Esophagus muscularis mucosa (tissue), 3 donors: ENCODE data around the gene LRRC3.

Source experiments
- CTCF ChIP-seq, 3 experiments: fragments of 200-600 bp in 2 of 3; fragments of 450-650 bp in 1 of 3; sonication (generic) in 2 of 3; IDR thresholded peaks; one replicate each; pipeline ENCODE4 v1.5.1; 2017 to 2019; ENCODE audit warnings: antibody characterized with exemption in 3 of 3, mild to moderate bottlenecking in 2 of 3, moderate library complexity in 1 of 3
- POLR2A ChIP-seq: fragments of 450-650 bp; IDR thresholded peaks from one replicate; pipeline ENCODE4 v1.6.1; 2017; ENCODE audit warnings: antibody characterized with exemption, moderate library complexity, mild to moderate bottlenecking, low read depth
- POLR2AphosphoS5 ChIP-seq, 2 donors: sonication (generic); formaldehyde crosslinking; IDR thresholded peaks; one replicate each; pipeline ENCODE4 v1.6.1; 2017; ENCODE audit warnings: antibody characterized with exemption in 2 of 2

GRCh38 chr21:44436958-44437357 lies 18.4 kb upstream of the LRRC3 start:
- TF ChIP-seq POLR2AphosphoS5 (IDR thresholded peaks at IDR 0.05) (no peak), CTCF (IDR thresholded peaks at IDR 0.05) (no peak), POLR2A (no peak)
